Suprapubic skin (tissue), 4 donors: ENCODE results near the gene OSBPL6. TPM values are rescaled to one million over a fixed set of nuclear protein-coding genes. Genes with fewer than 3 reads are reported as not detected.

ENCODE experiments used
- DNase-seq, 2 donors: peaks; one replicate each; pipeline ENCODE4 v3.0.0-alpha.2; 2019; ENCODE audit warnings: low spot score in 2 of 2
- H3K27ac ChIP-seq: fragments of 200-600 bp; sonication (generic); one replicate; pipeline ENCODE4 v1.5.1; 2019
- H3K27me3 ChIP-seq: fragments of 200-600 bp; sonication (generic); one replicate; pipeline ENCODE4 v1.5.1; 2019
- H3K36me3 ChIP-seq: fragments of 200-600 bp; sonication (generic); one replicate; pipeline ENCODE4 v1.5.1; 2019
- H3K4me1 ChIP-seq: fragments of 200-600 bp; sonication (generic); one replicate; pipeline ENCODE4 v1.5.1; 2019
- H3K4me3 ChIP-seq: fragments of 200-600 bp; sonication (generic); one replicate; pipeline ENCODE4 v1.5.1; 2019; ENCODE audit warnings: mild to moderate bottlenecking
- H3K9me3 ChIP-seq: fragments of 200-600 bp; sonication (generic); one replicate; pipeline ENCODE4 v1.5.1; 2019
- EP300 ChIP-seq: sonication (generic); formaldehyde crosslinking; IDR thresholded peaks from one replicate; pipeline ENCODE4 v1.6.1; 2017; ENCODE audit warnings: antibody characterized with exemption
- POLR2A ChIP-seq, 2 donors: fragments of 450-650 bp; IDR thresholded peaks; one replicate each; pipeline ENCODE4 v1.6.1; 2017; ENCODE audit warnings: antibody characterized with exemption in 2 of 2, mild to moderate bottlenecking in 2 of 2, moderate library complexity in 2 of 2
- POLR2AphosphoS5 ChIP-seq, 3 donors: sonication (generic); formaldehyde crosslinking; IDR thresholded peaks; one replicate each; pipeline ENCODE4 v1.6.1; 2017; ENCODE audit warnings: antibody characterized with exemption in 3 of 3
- WGBS: methylation state at CpG from one replicate; pipeline ENCODE4 v1.1.5; 2018; 5-methylcytosine and 5-hydroxymethylcytosine counted together
- total RNA-seq, 4 donors: library from RNA; depleted of rRNA; stranded (reverse); fragments of >200 nt; gene quantifications; one replicate each; pipeline ENCODE4 v1.1.0, GENCODE V29; 2016
- TF ChIP-seq, protein P1 (sequence below), 2 donors: fragments of 200-600 bp in 1 of 2; fragments of 450-650 bp in 1 of 2; sonication (generic) in 1 of 2; IDR thresholded peaks; one replicate each; pipeline ENCODE4 v1.5.1; 2016 to 2019; ENCODE audit warnings: antibody characterized with exemption in 2 of 2, mild to moderate bottlenecking in 1 of 2, moderate library complexity in 1 of 2

Gene OSBPL6
- total RNA-seq, 4 donors from 2014 or later: 19.5 to 30.9 (median 23.9) TPM

- 85% methylated on average over 2 of the region's 2 CpGs for WGBS
- TF ChIP-seq POLR2A (IDR thresholded peaks at IDR 0.05) (no peak), EP300 (no peak), POLR2AphosphoS5 (IDR thresholded peaks at IDR 0.05) (no peak)
- TF ChIP-seq, protein P1, sequence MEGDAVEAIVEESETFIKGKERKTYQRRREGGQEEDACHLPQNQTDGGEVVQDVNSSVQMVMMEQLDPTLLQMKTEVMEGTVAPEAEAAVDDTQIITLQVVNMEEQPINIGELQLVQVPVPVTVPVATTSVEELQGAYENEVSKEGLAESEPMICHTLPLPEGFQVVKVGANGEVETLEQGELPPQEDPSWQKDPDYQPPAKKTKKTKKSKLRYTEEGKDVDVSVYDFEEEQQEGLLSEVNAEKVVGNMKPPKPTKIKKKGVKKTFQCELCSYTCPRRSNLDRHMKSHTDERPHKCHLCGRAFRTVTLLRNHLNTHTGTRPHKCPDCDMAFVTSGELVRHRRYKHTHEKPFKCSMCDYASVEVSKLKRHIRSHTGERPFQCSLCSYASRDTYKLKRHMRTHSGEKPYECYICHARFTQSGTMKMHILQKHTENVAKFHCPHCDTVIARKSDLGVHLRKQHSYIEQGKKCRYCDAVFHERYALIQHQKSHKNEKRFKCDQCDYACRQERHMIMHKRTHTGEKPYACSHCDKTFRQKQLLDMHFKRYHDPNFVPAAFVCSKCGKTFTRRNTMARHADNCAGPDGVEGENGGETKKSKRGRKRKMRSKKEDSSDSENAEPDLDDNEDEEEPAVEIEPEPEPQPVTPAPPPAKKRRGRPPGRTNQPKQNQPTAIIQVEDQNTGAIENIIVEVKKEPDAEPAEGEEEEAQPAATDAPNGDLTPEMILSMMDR (IDR thresholded peaks at IDR 0.05): no peak
- no peaks in the 10 kb centered on the region for H3K9me3 ChIP-seq
Observed at GRCh38 chr2:178246696-178247095, 52.4 kb downstream of the OSBPL6 start.

GRCh38 chr2:178247250-178247649, 52.9 kb downstream of the OSBPL6 start:
- Histone ChIP-seq H3K4me1 (peaks cover 4% of the 10 kb centered on the region), H3K4me3 (no peak overlapping the region), H3K27ac (no peak overlapping the region), H3K9me3 (no peaks in the 10 kb centered on the region), H3K27me3 (no peaks in the 10 kb centered on the region), H3K36me3 (no peaks in the 10 kb centered on the region)
- TF ChIP-seq, protein P1 (IDR thresholded peaks at IDR 0.05): no peak
- TF ChIP-seq POLR2AphosphoS5 (IDR thresholded peaks at IDR 0.05): no peak
- WGBS: 76% methylated on average over 1 of the region's 1 CpG
- no peak for DNase-seq

More at GRCh38 chr2:178246696-178247095, 52.4 kb downstream of the OSBPL6 start:
- Histone ChIP-seq H3K27me3 (no peaks in the 10 kb centered on the region), H3K4me3 (no peak overlapping the region), H3K27ac (no peak overlapping the region), H3K36me3 (no peaks in the 10 kb centered on the region), H3K4me1 (peaks cover 9% of the 10 kb centered on the region)
- DNase-seq: no peak

- no peak for TF ChIP-seq POLR2AphosphoS5 (IDR thresholded peaks at IDR 0.05)
- no peak for TF ChIP-seq EP300
- TF ChIP-seq POLR2A (IDR thresholded peaks at IDR 0.05): no peak
- TF ChIP-seq, protein P1 (IDR thresholded peaks at IDR 0.05): no peak
- Histone ChIP-seq H3K36me3 (no peaks in the 10 kb centered on the region), H3K4me1 (no peaks in the 10 kb centered on the region), H3K9me3 (no peaks in the 10 kb centered on the region), H3K27me3 (no peaks in the 10 kb centered on the region), H3K4me3 (no peak overlapping the region), H3K27ac (no peak overlapping the region)
- 69% methylated on average over 6 of the region's 6 CpGs for WGBS
- no peak for DNase-seq
Observed at GRCh38 chr2:178250429-178250828, 56.1 kb downstream of the OSBPL6 start.

DNA sequence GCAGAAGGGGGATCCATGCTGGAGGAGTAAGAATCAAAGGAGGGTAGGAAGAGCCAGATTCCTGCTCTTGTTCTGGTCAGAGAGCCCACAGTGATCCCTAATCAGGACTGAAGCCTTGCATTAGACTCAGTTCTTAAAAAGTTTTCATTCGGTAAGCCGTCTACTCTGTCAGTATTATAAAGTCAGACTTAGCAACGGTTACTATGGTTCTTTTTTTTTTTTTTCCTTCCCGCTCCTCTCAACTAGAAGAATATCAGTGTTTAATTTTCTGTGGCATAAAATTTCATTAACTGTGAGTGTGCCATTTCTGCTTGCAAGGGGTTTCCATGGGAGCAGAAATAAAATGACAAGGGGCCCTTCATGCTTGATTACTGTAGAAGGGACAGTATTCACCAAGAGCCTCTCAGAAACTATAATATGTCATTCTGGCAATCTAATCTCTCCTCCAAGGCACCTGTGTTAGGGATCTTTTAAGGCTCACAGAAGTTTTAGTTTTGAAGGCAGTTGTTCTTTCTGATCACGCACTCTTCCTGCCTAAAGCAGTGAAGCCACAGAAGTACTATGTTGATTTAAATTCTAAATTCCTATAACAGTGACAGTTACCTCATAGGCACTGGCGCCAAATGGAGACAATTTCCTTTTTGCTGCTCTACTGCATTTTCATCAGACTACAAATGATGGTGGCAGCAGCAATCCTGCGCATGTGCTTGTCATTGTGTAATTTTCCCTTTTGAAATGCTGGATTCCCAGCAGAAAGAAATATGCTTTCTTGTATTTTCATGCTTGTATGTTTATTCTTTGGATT, 57.0 kb downstream of the OSBPL6 start:
- TF ChIP-seq POLR2A (IDR thresholded peaks at IDR 0.05) (no peak), POLR2AphosphoS5 (IDR thresholded peaks at IDR 0.05) (no peak), EP300 (no peak)
- TF ChIP-seq, protein P1 (IDR thresholded peaks at IDR 0.05): no peak
- Histone ChIP-seq H3K36me3 (no peaks in the 10 kb centered on the region), H3K27ac (no peak overlapping the region), H3K4me1 (no peaks in the 10 kb centered on the region), H3K9me3 (no peaks in the 10 kb centered on the region), H3K27me3 (no peaks in the 10 kb centered on the region), H3K4me3 (no peak overlapping the region)
- WGBS: 76% methylated on average over 7 of the region's 7 CpGs
- DNase-seq: no peak

GRCh38 chr2:178256382-178257042, 62.2 kb downstream of the OSBPL6 start:
- H3K27ac ChIP-seq: no peak overlapping the region
- DNase-seq: no peak

More at GRCh38 chr2:178256382-178257042, 62.2 kb downstream of the OSBPL6 start:
- Histone ChIP-seq H3K36me3 (no peaks in the 10 kb centered on the region), H3K4me1 (no peaks in the 10 kb centered on the region), H3K27me3 (no peaks in the 10 kb centered on the region), H3K4me3 (no peak overlapping the region), H3K9me3 (no peaks in the 10 kb centered on the region)
- 72% methylated on average over 6 of the region's 6 CpGs for WGBS
- TF ChIP-seq, protein P1 (IDR thresholded peaks at IDR 0.05): no peak
- TF ChIP-seq POLR2AphosphoS5 (IDR thresholded peaks at IDR 0.05): no peak
- no peak for TF ChIP-seq POLR2A (IDR thresholded peaks at IDR 0.05)
- TF ChIP-seq EP300: no peak
